Activated CD4-positive, CD25-positive, alpha-beta regulatory T cell (primary cell): ENCODE results near the gene LRBA.
"Not testable (repeated sequence)": the region's sequence is repeated elsewhere in the genome, so short reads cannot be mapped to it uniquely, and the experiment has no call there.

Source experiments
- DNase-seq, 4 experiments: peaks; one replicate each; lab custom pipeline; 2025; lab: John Stamatoyannopoulos, UW

The LRBA gene, protein sequence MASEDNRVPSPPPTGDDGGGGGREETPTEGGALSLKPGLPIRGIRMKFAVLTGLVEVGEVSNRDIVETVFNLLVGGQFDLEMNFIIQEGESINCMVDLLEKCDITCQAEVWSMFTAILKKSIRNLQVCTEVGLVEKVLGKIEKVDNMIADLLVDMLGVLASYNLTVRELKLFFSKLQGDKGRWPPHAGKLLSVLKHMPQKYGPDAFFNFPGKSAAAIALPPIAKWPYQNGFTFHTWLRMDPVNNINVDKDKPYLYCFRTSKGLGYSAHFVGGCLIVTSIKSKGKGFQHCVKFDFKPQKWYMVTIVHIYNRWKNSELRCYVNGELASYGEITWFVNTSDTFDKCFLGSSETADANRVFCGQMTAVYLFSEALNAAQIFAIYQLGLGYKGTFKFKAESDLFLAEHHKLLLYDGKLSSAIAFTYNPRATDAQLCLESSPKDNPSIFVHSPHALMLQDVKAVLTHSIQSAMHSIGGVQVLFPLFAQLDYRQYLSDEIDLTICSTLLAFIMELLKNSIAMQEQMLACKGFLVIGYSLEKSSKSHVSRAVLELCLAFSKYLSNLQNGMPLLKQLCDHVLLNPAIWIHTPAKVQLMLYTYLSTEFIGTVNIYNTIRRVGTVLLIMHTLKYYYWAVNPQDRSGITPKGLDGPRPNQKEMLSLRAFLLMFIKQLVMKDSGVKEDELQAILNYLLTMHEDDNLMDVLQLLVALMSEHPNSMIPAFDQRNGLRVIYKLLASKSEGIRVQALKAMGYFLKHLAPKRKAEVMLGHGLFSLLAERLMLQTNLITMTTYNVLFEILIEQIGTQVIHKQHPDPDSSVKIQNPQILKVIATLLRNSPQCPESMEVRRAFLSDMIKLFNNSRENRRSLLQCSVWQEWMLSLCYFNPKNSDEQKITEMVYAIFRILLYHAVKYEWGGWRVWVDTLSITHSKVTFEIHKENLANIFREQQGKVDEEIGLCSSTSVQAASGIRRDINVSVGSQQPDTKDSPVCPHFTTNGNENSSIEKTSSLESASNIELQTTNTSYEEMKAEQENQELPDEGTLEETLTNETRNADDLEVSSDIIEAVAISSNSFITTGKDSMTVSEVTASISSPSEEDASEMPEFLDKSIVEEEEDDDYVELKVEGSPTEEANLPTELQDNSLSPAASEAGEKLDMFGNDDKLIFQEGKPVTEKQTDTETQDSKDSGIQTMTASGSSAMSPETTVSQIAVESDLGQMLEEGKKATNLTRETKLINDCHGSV (N-terminal part only)

GRCh38 chr4:151014521-151015458 lies at the start of gene LRBA:
Gene LRBA, minus strand, starts transcription at chr4:151015284. Its CDS starts 642 bp downstream, at chr4:151014642.
- DNase-seq: peak; percentile 35 to 69 (median 60)

GRCh38 chr4:151063143-151063542 lies 48.1 kb upstream of the LRBA start:
- not testable (repeated sequence) for DNase-seq

GRCh38 chr4:151055539-151055938 lies 40.5 kb upstream of the LRBA start:
- DNase-seq: no peak

DNA sequence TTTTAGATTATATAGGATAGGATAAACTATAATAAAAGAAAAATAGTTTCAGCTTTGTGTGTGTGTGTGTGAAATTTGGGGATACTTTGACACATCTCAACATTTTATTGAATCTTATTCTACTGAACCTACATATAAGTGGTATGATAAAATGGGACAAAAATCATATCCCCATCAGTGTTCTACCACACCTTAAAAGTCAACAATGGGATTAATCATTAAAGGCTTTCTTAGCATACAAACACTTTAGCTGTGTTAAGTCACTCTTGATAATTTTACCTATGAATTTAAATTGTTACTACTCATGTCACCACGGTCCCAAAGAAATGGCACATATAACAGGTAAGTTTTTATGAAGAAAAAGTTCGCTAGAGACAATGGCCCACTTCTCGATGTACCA lies 37.7 kb upstream of the LRBA start:
- DNase-seq: no peak

DNA sequence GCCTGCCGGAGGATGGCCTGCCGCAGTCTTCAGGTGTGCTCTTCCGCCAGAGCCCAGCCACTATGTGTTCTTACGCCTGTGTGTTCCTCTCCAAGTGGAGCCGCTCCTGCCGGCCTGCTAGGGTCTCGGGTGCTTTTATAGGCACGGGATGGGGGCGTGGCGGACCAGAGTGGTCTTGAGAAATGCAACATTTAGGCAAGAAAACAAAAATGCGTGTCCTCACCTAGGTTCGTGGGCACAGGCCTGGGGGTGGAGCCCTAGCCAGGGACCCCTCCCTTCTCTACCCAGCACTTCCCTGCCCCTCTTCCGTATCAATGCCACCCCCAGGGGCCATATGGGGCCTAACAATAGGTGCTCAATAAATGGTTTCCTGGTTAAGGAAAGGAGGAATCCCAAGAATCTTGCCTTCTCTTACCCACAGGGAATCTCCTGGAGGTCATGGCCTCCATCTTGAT lies 34.4 kb upstream of the LRBA start:
- DNase-seq: no peak

GRCh38 chr4:151048913-151049312 lies 33.8 kb upstream of the LRBA start:
- no peak for DNase-seq

GRCh38 chr4:151046609-151047008 lies 31.5 kb upstream of the LRBA start:
- DNase-seq: no peak

DNA sequence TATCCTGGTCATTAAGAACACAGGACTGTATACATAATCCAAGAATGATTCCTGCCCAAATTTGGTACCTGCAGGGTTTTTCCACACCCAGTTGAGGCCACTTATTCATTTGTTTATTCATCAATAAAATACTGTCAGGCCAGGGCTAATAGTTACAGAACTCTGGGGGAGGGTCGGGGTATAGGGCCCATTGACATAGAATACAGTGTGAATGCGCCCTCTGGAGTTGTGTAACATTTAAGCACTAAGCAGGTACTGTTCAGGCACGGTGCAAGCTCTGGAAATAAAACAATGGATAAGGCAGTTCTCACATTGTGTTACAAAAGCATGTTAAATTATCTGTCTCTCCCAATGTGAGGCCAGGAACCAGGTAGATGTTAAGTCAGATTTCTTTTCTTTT lies 30.8 kb upstream of the LRBA start:
- no peak for DNase-seq

DNA sequence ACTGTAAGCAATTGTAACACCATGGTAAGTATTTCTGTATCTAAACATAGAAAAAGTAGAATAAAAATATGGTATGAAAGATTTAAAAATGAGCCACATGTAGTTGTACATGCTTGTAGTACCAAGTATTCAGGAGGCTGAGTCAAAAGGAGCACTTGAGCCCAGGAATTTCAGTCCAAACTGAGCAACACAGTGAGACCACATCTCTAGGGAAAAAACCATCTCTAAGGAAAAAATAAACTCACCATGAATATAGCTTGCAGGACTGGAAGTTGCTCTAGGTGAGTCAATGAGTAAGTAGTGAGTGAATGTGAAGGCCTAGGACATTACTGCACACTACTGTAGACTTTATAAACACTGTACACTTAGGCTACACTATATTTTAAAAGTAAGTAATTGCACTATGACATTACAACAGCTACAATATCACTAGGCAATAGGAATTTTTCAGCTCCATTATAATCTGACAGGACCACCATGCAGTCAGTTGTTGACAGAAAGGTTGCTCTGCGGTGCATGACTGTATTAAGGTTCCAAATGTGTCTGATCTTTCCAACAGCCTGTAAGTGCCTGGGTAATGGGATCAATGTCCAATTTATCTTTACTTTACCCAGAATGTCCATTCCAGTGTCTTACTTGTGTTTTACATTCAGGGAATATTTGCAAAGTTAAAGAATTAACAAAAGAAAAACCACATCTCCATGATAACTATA lies 28.9 kb upstream of the LRBA start:
- no peak for DNase-seq

DNA sequence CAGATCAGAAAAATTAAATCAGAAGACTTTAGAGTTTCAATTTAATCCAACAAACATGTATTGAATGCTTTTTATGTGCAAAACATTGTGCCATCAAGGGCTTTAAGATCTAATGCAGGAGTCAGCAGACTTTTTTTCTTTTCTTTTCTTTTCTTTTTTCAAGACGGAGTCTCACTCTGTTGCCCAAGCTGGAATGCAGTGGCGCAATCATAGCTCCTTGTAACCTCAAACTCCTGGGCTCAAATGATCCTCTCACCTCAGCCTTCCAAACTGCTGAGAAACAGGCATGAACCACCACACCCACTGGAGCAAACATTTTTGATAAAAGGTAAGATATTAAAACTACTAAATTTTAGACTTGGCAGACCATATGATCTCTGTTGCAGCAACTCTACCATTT lies 24.6 kb upstream of the LRBA start:
- no peak for DNase-seq

GRCh38 chr4:151038452-151039157 lies 23.5 kb upstream of the LRBA start:
- DNase-seq: no peak

GRCh38 chr4:151035911-151036310 lies 20.8 kb upstream of the LRBA start:
- no peak for DNase-seq

- no peak for DNase-seq
These were observed 20.2 kb upstream of the LRBA start for GRCh38 chr4:151035328-151035727.

- DNase-seq: no peak
These were observed 19.7 kb upstream of the LRBA start for GRCh38 chr4:151034829-151035228.

GRCh38 chr4:151031831-151032605 lies 16.9 kb upstream of the LRBA start:
- no peak for DNase-seq

GRCh38 chr4:151029537-151029936 lies 14.5 kb upstream of the LRBA start:
- DNase-seq: peak in 2 of 4 experiments; percentile 4 to 5

GRCh38 chr4:151029006-151029405 lies 13.9 kb upstream of the LRBA start:
- DNase-seq: not testable (repeated sequence)

DNA sequence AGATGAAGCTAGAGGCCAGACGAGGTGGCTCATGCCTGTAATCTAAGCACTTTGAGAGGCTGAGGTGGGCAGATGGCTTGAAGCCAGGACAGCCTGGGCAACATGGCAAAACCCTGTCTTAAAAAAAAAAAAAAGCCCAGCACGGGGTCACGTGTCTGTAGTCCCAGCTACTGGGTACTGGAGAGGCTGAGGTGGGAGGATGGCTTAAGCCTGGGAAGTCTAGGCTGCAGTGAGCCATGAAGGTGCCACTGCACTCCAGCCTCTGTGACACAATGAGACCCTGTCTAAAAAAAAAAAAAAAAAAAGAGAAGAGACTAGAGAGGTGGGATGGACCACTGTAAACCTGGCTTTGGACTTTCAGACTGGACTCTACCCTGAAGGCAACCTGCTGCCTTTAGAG lies 10.7 kb upstream of the LRBA start:
- DNase-seq: no peak

- DNase-seq: no peak
These were observed 7.5 kb upstream of the LRBA start for GRCh38 chr4:151022586-151022985.
